Ramos (cell line): ENCODE results near the gene CAMTA1.

ENCODE experiments used
- in situ Hi-C: fragments of 300-500 bp; cut with MboI; formaldehyde crosslinking; loops from one replicate; pipeline ENCODE4 v1.14.3; 2022; ENCODE audit warnings: low sequenced_read_pairs; ENCODE audit not compliant: unreplicated experiment

The CAMTA1 gene

DNA sequence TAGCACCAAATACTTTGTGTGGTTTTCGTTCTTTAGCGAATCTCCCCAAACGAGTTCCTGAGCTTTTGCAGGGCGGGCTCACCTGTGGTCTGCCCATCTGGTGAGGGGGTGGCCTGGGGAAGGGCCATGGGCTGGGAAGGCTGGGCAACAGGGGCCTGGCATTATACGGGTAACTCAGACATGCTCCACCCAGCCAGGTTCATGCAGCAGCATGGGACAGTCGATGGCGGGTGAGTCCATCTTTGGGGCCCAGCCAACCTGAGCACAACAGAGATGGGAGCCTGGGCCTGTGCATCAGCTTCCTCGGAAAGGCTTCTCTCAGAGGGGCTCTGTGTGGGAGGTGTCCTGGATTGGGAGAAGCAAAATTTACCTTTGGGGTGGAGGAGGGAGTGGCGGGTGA, 302.6 kb downstream of the CAMTA1 start:
- in situ Hi-C loops = no loop called here

DNA sequence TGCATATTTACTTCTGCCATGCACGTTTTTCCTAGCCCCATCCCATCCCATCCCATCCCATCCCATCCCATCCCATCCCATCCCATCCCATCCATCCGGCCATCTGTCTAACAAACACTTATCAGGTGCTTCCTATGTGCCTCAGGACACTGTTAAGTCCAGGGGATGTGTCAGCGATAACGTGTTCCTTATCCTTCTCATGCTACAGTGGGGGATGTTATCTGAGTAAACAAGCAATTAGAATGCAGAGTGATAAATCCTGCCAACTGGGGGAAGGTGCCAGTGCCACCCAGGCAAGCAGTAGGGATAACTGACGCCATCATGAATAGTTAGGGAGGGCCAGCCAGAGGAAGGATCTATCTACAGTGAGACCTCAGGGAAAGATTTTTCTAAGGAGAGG, 304.2 kb downstream of the CAMTA1 start:
- in situ Hi-C loops = no loop called here

DNA sequence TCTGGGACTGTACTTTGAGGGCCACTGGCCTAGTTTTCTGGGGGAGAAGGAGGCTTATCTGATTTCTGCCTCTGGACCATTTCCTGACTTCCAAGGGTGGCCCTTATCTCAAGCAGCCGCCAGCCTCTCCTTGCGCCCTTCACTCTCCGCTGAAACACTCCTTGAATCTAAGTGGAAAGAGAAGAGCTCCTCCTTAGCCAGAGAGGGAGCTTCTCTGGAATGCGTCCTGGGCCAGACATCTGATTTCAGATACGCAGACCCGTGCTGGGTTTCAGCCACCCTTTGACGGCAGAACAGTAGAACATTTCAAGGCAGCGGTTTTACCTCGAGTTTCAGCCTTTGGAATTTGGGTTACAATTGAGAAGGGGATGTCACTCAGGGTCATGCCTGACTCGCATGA, 308.0 kb downstream of the CAMTA1 start:
- in situ Hi-C loops = no loop called here

DNA sequence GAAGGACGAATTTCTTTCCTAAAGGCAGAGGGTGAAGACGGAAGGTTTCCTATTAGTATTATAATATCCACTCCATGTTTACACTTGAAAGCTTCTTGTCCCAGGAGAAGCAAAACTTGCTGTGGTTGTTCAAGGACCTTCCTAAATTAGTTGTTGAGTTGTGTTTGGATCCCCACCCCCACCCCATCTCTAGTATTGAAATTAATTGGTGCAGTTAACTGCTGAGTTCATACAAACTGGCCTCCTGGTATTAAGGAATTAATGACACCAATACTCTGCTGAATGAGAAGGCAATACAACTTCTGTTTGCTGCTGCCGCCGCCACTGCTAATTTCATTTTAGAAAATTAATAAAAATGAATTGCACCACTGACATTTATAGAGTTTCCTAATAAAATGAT, 308.8 kb downstream of the CAMTA1 start:
- in situ Hi-C loops = no loop called here

DNA sequence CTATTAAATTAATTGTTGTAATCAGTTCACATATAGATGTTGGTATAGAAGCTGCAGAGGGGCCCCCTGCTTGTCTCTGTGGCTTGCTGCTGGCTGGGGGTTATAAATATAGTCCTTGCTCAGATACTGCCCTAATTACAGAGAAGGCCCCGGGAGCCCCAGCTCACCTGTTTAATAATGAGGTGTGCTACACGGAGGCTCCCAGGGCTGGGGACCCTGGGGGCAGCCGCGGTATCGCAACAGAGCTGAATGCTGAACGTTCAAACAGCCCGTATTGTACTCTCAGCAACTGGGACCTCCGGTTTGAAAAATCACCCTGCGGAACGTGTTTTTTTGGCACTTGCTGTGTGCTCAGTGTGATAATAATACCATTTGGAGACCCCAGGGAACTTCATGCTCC, 309.3 kb downstream of the CAMTA1 start:
- in situ Hi-C loops = no loop called here

DNA sequence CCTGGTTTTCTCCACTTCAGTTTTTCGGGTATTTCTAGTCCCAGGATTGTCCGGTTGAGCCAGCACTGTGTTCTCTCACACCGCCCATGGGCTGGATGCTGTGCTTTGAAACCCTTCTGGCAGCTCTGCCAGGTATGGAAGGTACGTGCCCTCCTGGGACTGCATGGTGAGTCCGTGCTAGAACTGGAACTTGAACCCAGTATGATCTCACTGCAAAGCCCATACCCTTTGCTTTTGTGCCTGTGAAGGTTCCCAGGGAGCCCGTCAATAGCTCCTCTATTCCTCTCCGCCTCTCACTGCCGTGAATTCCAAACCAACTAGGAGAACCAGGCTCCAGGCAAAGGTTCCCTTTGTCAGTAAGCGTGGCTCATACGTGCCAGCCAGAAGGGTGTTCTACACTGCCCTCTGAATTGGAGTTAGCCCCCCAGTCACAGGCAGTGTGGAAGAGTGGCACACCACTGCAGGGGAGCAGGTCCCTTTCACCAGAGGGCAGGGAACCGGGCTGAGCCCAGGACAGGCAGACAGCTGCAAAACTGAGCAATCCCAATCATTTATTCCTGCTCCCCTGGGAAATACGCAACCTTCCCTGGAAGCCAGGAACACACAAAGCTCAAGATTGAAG, 310.2 kb downstream of the CAMTA1 start:
- in situ Hi-C loops = no loop called here

DNA sequence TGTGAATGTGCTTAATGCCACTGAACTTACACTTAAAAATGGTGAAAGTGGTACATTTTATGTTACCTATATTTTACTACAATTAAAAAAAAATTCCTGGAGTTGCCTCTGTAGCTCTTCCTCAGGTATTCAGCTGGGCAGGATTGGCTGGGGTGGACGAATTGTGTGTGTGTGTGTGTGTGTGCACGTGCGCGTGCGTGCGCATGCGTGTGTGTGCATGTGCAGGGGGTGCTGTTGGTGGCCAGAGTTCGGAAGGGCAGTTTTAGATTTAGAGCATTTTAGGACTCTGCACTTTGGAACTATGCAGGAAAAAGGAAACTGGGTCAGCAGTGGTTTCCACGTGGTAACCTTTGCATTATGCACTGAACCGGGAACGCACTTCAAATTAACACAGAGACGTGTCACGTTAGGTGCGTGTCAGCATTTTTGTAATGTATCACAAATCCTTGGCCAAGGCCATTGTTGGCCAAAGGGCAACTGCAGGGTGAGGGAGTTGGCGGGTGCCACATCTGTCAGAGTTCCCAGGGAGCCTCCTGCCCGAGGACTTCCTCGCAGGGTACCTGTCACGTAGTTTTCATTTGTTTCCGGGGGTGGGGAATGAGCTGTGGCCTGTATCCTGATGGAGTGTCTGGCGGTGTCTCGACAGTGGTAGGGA, 312.8 kb downstream of the CAMTA1 start:
- in situ Hi-C loops = no loop called here

DNA sequence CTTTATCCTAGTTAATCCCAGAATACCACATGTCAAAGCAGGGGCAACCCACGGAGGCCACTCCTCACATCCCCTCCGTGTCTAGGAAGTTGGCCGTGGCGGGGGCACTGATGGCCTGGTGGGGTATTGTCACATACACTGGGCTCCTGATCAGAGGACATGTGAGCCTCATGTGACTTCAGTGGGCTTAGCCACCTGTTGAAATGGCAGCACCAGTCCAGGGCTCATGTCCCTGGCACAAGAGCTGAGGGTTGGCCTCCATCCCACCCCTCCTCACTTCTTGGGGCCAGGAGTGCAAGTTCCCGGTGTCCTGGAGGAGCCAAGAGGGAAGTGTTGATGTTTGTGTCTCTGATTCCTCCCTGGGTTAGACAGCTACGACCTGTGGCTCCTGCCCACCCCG, 313.4 kb downstream of the CAMTA1 start:
- in situ Hi-C loops = no loop called here

DNA sequence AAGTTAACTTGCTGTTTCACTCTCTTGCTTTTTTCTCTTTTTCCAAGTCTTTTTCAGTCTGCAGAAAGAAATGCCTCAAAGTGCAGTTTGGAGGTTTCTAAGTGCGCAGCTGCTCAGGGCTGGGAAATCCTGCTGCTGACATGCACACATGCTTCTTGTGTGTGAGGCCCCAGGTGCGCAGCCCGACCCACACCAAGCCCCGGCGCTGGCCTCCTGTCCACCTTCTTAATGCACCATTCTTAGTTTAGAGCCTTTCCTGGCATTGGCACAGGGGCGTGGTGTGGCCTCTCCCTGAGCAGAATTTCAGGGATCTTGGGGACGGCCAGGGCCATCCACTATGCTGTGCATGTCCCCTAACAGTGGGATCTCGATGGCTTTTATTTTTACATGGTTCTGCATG, 315.2 kb downstream of the CAMTA1 start:
- in situ Hi-C loops = no loop called here

DNA sequence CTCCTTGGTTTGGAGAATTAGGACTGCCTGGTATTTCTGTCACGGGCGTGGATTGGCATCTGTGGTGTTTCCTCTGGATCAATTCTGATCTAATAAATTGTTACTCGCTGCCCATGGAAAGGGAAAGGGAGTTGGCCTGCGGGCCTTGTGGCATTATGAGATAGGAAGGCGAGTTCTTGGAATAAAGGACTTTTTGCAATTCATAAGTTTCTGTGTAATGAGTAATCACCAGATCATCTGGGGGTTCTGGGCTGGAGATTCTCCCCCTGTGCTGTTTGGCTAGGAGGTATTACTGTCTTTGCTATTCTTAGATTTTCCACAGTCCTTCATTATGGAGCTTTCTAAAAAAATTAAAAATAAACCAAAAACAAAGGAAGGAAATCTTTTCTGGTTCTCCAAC, 315.9 kb downstream of the CAMTA1 start:
- in situ Hi-C loops = no loop called here

DNA sequence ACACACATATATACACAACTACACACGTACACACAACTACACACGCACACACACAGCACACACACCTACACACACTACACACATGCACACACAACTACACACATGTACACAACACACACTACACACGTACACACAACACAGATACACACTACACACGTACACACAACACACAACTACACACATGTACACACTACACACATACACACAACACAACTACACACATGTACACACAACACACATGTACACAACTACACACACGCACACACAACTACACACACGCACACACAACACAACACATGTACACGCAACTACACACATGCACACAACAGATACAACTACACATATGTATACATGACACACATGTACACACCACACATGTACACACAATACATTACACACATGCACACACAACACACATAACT, 318.1 kb downstream of the CAMTA1 start:
- in situ Hi-C loops = no loop called here

DNA sequence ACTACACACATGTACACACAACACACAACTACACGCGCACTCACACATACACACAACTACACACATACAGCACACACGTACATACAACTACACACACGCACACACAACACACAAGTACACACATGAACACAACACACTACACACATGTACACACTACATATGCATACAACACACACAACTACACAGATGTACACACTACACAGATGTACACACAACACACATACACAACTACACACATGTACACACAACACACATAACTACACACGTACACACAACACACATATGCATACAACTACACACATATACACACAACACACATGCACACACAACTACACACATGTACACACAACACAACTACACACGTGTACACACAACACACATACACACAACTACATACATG, 318.6 kb downstream of the CAMTA1 start:
- in situ Hi-C loops = no loop called here

DNA sequence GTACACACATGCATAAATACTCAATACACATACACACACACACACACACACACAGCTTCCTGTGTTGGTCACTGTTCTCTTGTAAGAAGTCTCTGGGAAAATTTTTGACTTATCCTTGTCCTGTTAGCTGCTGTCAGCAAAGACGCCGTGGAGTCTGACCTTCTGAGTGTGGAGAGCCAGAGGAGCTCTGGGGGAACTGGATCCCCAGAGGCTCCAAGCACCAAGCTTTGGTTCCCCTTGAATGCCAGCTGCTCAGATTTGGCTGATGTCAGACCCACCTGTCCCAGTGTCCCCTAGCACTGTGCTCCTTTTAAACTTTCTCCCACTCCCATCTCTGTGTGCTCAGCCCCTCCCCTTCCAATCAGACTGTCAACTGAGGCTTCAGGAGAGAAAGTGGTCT, 319.1 kb downstream of the CAMTA1 start:
- in situ Hi-C loops = no loop called here

DNA sequence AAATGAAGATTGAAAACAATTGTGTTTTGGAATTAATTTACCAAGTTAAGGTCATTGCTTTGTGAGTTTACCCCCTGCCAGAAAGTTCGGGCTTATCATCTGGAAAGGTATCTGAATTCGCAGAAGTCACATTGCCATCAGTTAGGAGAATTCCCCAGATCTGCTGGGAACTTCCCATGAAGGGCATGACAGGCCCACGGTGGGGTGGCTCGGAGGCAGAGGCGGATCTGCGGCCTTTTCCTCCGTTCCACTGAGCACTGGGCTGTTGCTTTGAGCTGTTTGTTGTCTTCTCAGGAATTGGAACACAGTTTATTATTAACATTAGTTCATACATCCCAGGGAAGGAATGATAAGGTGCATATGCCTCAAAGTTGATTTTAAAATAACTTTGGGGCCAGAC, 320.0 kb downstream of the CAMTA1 start:
- in situ Hi-C loops = no loop called here

DNA sequence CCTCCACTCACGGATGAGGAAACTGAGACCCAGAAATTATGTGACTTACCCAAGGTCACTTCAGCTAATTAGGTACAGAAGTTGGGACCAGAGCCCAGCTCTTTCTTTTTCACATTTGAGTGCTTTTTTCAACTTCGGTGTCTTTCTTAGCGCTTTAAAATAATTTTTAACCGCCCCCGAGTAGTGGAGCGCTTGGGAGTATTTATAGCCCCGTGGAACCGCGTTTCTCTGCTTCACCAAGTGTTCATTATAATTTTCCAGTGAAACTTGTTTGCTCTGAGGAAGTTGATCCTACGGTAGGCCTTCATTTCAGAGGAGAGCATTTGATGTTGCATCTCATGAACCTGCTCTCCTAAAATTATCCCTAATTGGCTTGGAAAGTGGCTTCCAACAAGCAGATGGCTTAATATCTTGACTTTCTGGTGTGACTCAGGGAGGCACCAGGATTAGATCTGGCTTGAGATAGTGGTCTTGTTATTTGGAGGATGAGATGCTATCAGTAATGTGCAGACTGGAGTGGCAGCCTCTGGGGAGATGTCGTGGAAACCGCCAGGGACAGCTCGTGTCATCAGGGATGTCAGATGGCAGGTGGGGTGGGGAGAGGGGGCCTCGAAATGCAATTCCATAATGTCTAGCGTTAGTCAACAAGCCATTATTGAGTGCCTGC, 321.3 kb downstream of the CAMTA1 start:
- in situ Hi-C loops = no loop called here

DNA sequence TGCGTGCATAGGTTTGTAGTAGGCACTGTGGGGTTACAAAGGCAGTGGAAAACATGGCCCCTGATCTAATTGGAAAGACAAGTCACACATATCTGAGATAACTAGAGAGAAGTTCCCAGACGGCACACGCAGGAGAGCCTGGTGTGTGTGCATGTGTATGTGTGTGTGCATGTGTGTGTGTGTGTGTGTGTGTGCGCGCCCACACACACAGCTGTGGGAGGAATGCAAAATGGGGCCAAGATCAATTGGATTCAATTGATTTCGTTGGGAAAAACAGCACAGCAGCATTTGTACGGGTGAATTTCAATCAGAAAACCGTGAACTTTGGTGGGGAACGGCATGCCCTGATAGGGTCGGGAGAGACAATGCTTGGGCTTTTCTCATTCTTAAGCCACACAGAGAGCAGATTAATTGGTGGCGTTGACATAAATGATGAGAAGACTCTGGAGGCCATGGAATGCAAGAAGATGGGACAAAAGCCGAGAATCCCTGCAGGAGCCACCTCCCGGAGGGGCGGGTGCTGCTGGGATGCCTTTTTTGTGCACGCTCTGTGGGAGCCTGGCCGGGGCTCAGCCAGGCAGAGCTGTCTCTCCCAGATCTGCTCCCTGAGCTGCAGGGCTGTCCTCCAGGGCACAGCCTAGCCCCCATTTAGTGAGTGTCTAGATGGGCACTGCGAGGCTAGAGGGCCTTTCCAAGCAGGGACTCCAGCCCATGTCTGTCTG, 322.0 kb downstream of the CAMTA1 start:
- in situ Hi-C loops = no loop called here

DNA sequence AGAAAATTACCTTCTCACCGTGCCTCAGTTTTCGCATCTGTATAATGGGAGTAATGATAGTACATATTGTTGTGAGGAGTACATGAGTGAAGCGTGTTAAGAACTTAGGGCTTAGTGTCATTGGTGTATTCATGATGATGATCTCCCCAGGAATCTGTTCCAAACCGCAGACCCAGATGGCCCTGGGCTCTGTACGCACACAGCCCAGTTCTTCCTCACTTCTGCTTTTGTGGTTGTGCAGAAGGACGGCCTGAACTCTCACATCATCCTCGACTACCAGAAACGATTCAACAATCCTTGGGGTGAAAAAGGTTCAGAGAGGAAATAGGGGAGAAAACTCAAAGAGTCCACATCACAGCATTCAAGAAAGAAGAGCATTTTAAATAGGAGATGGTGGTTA, 323.0 kb downstream of the CAMTA1 start:
- in situ Hi-C loops = no loop called here

DNA sequence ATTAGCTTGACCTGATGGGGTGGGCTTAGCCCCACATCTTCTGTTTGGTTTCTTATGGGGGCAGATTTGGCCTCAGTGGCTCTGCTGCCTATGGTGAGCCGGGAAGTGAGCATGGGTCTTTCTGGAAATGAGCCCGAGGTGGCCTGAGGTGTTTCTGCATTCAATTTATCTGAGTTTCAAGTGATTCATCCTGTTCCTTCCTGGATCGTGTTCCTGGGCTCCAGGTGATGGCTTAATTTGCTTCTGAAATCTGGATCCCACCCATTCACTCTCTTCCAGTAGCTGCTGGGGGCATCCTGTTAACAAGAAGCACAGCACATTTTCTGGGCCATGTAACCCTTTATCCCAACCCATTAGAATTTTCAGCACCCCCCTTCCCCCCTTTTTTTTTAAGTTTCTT, 324.6 kb downstream of the CAMTA1 start:
- in situ Hi-C loops = no loop called here

DNA sequence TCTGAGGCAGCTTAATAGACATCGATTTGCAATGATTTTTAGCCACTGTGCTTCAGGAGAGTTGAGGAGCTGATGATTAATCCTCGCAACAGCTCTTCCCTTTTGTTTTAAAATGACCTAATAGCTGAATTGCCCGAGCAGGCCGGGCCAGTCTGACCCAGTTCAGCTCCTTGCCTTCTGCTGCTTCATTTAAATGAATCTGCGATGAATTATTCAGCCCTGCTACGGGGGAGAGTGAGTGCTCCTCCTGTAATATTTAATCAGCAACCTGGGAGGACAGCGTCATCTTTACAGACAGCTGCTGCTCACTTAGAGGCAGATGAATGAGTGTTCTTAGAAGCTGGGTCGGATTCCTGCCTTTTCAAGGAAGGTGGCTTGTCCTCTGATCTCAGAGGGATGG, 325.1 kb downstream of the CAMTA1 start:
- in situ Hi-C loops = no loop called here

DNA sequence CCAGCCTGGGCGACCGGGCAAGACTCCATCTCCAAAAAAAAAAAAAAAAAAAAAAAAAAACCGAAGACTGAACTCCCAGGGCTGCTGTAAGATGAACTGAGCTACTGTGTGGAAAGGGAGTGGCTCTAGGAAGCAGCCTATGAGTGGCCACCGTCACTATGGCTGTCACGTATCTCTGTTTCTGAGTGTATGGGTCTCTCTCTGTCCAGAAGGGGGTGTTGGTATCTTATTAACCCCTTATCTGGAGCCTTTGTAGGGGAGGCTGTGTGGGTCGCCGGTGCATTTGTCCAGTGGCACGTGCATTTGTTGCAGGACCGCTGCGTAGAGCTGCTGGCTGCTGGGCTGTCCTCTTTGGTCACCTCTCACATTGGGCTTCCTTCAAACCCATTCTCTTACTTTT, 326.6 kb downstream of the CAMTA1 start:
- in situ Hi-C loops = no loop called here

DNA sequence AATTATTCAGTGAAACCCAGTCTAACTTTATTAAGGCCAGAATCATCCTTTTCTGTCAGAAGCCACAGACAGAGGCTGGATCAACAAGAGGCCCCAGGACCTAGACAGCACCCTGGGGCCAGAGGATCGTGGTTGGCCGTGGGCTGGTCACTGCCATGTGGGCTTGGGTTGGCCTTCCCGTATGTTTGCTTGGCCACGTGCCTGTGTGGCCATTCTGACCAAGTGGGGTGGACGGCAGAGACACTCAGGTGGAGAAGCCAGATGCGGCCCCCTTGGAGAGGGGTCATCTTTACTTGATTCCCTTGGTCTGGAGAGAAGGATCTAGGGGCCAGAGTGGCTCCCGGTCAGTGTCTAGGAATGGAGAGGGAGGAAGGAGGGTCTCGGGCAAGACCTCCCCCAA, 327.9 kb downstream of the CAMTA1 start:
- in situ Hi-C loops = no loop called here
